Measurements from ENCODE around the gene WDR6.

The WDR6 gene

GRCh38 chr3:49030321-49030720, 23.1 kb downstream of the WDR6 start:
- DNase-seq (ENCODE audit: low spot score): no peak

GRCh38 chr3:49032646-49033304, 25.6 kb downstream of the WDR6 start:
- no peak for DNase-seq (ENCODE audit: low spot score)

GRCh38 chr3:49034650-49035049, 27.5 kb downstream of the WDR6 start:
- DNase-seq (ENCODE audit: low spot score): no peak

GRCh38 chr3:49035281-49035680, 28.1 kb downstream of the WDR6 start:
- no peak for DNase-seq (ENCODE audit: low spot score)

GRCh38 chr3:49053543-49053942, 46.4 kb downstream of the WDR6 start:
- no peak for DNase-seq (ENCODE audit: low spot score)

GRCh38 chr3:49054344-49054862, 47.2 kb downstream of the WDR6 start:
- DNase-seq (ENCODE audit: low spot score): no peak

GRCh38 chr3:49057268-49057667, 50.1 kb downstream of the WDR6 start:
- no peak for DNase-seq (ENCODE audit: low spot score)

- no peak for DNase-seq (ENCODE audit: low spot score)
Measured at GRCh38 chr3:49058011-49058410, 50.8 kb downstream of the WDR6 start.

Data from left forelimb (tissue), 1 donor.